ENCODE data around the gene PGP.
"Not testable (repeated sequence)": the region's sequence is repeated elsewhere in the genome, so short reads cannot be mapped to it uniquely, and the experiment has no call there.

PGP gene

DNA sequence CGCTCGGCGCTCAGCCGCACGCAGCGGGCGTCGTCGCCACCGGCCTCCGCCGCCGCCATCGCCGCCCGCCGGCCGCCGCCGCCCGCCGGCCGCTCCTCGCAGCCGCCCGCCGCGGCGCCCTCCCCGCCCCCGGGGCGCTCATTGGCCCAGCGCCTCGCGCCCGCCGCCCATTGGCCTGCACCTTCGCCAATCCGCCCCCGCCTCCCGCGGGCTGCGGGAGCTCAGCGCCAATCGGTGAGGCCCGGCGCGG, at the start of gene PGP:
Gene PGP, minus strand, starts transcription at position 122 of the 250 bp plus-strand sequence. Its CDS starts 63 bp downstream, at position 59.
- DNase-seq: no peak

DNA sequence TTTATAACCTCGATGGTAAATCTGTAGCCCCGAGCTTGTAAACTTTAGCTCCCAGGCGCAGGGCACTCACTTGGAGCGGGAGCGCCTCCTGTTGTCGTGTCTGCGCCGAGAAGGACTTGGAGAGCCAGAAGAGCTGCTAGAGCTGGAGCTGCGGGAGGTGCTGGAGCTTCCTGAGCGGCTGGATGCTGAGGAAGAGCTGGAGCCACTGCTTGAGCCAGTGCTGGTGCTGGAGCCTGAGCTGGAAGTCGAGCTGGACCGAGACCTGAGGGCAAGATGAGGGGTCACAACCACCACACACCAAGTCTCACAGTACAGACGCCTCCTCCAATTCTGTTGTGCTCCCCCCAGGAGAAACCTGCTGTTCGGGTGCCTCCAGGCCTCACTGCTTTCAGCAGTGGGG, 48.4 kb upstream of the PGP start:
- DNase-seq: not testable (repeated sequence)

GRCh38 chr16:2260250-2260649, 45.6 kb upstream of the PGP start:
- DNase-seq: no peak

DNA sequence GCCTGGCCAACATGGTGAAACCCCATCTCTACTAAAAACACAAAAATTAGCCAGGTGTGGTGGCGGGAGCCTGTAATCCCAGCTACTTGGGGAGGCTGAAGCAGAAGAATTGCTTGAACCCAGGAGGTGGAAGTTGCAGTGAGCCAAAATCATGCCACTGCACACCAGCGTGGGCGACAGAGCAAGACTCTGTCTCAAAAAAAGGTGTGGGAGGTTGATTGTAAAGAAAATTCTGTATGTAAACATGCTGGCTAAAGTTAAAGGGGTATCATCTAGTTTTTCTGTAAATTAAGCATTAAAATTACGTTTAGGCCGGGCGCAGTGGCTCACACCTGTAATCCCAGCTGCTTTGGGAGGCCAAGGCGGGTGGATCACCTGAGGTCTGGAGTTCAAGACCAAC, 43.9 kb upstream of the PGP start:
- DNase-seq: not testable (repeated sequence)

DNA sequence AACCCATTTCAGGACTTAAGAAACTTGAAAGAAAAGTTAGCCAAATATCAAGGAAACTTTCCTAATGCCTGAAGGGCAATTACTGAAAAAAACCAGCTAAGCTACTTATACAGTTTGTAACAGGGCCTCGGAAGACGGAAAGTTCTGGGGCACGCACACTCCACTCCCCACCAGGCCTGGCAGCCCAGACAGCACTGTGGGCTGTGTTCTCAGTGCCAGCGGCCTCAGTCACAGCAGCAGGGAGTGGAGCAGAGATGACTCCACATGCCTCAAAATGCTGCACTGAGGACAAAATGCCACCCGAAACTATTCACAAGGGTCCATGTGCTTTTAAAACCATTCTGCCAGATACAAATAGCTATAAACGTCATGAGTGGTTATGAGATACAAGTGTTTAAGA, 43.1 kb upstream of the PGP start:
- DNase-seq: no peak

- no peak for DNase-seq
Measured at GRCh38 chr16:2256531-2257140, 42.0 kb upstream of the PGP start.

- DNase-seq: no peak
Measured at GRCh38 chr16:2253293-2253692, 38.7 kb upstream of the PGP start.

DNA sequence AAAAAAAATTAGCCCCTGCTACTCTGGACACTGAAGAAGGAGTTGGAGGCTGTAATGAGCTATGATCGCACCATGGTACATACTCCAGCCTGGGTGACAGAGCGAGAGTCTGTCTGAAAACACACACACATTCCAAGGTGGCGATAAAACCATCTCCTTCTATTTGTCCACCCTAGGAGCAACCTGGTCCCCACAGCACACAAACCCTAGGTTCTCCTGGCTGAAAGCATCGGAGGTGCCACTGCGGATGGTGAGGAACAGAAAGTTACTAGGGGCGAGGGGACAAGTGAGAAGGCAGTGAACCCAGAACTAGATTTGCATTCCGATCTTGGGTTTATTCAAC, 38.1 kb upstream of the PGP start:
- DNase-seq: no peak

DNA sequence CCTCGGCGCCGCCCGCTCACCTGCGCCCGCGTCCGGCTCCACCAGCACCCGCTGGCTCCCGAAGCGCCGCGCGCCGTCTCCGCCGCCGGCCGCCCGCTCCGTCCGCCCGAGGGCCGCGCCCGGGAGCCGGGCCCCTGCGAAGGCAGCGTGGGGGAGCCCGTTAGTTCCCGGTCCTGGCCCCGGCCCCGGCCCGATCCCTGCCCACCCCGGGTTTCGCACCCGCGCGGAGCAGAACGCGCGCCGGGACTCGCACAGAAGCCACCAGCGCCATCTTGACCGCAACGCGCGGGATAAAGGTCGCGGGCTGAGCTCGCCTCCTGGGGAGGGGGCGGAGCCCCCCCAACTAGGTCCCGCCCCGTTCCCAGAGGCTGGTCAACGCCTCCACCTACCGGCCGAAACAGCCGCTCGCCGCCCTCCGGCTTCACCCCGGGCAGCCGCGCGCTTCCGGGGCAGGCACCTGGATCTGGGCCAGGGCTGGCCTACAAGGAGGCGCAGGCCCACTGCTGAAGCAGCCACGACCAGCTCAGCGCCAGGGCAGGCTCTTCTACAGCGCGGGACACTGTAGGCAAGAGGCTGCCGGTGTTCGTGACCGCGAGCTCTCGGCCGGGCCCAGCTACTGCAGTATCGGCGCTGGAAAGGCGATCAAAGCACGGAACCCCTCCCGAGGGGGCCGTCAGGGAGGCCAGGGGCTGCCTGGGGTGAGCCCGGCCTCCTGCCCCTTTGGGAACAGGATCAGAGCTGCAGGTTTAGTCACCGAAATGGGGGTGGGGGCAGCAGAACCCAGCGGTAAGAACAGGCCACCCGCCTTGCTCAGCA, 36.9 kb upstream of the PGP start, which contains the start of gene ECI1:
Gene ECI1, minus strand, starts transcription at position 292 of the 816 bp plus-strand sequence. Its CDS starts 21 bp downstream, at position 271.
- peak; percentile 35 for DNase-seq

GRCh38 chr16:2250652-2251295, 36.1 kb upstream of the PGP start:
- DNase-seq: no peak

- DNase-seq: no peak
Measured at GRCh38 chr16:2246301-2246885, 31.8 kb upstream of the PGP start.

- DNase-seq: no peak
Measured at GRCh38 chr16:2244926-2245795, 30.5 kb upstream of the PGP start.

GRCh38 chr16:2244301-2244700, 29.7 kb upstream of the PGP start:
- no peak for DNase-seq

GRCh38 chr16:2243781-2244180, 29.1 kb upstream of the PGP start:
- no peak for DNase-seq

- no peak for DNase-seq
Measured at GRCh38 chr16:2243031-2243528, 28.4 kb upstream of the PGP start.

DNA sequence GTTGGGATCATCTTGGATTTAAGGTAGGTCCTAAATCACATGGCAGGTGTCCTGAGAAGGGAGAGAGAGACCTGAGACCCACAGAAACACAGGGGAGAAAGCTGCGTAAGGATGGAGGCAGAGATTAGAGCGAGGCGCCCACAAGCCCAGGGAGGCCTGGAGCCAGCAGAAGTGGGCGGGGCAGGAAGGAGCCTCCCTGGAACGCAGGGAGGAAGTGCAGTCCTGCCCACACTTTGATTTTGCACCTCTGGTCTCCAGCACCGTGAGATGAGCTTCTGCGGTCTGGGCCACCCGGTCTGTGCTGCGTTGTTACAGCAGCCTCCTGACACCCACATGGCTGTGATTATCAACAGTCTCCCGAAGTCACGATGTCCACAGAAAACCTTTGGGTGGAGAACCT, 28.0 kb upstream of the PGP start:
- DNase-seq: no peak

GRCh38 chr16:2240331-2240730, 25.7 kb upstream of the PGP start:
- DNase-seq: not testable (repeated sequence)

- no peak for DNase-seq
Measured at GRCh38 chr16:2238838-2239675, 24.4 kb upstream of the PGP start.

DNA sequence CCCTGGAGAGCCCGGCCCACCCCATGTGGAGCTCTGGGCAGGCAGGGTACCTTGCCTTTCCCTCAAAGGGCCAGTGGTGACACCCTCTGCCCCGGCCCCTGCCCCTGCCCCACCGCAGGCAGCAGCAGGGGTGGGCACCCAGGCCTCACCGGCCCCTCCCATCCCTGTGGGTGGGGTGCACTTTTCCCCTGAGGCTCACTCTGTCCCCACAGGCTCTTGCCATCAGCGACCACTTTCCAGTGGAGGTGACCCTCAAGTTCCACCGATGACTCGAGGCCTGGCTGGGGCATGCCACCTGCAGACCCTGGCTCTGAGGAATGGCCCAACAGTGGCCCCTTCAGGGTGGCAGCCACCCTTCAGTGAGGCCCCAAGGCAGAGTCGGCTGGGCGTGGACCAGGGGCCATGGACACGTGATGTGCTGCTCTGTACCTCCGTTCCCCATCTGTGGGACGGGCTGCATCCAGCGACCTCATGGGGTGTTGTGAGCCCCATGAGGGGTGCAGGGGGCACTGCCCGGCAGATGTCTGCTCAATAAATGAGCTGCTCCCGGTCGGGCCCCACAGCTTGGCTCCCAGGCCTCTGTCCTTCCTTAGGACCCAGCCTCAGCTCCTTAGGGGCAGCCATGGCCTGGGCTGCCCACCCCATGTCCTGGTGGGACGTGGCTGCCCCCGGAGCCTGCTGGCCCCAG, 23.7 kb upstream of the PGP start:
- DNase-seq: no peak

- no peak for DNase-seq
Measured at GRCh38 chr16:2237493-2238149, 23.0 kb upstream of the PGP start.

DNA sequence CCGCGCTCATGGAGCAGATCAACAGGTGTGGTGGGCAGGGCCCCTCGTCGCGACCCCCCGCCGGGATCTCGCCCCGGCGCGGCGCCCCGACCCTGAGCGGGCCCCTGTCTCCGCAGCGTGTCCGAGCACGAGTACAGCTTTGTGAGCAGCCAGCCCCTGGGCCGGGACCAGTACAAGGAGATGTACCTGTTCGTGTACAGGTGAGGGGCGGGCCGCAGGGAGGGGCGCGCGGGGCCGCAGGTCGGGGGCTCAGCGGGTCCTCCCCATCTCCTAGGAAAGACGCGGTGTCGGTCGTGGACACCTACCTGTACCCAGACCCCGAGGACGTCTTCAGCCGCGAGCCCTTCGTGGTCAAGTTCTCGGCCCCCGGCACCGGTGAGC, 22.5 kb upstream of the PGP start:
- DNase-seq: no peak

Data from GDM1 (cell line).